ENCODE data around the gene DRC7. TPM values are rescaled to one million over a fixed set of nuclear protein-coding genes. Genes with fewer than 3 reads are reported as not detected.
A peak's percentile ranks its signal among the peaks of the same experiment; 100 is the strongest.

Gene DRC7
- total RNA-seq, 1 experiment from 2014 or later = not detected

- TF ChIP-seq ZNF219 (CRISPR knock-in tag; IDR thresholded peaks at IDR 0.05; ENCODE audit: borderline replicate concordance) = no peak
- no peak for TF ChIP-seq ZNF138 (CRISPR knock-in tag; conservative IDR thresholded peaks at IDR 0.05)
- no peak for TF ChIP-seq NFE2L1 (CRISPR knock-in tag; IDR thresholded peaks at IDR 0.05)
- TF ChIP-seq, protein P1, sequence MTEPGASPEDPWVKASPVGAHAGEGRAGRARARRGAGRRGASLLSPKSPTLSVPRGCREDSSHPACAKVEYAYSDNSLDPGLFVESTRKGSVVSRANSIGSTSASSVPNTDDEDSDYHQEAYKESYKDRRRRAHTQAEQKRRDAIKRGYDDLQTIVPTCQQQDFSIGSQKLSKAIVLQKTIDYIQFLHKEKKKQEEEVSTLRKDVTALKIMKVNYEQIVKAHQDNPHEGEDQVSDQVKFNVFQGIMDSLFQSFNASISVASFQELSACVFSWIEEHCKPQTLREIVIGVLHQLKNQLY (CRISPR knock-in tag; IDR thresholded peaks at IDR 0.05) = no peak
- no peak for TF ChIP-seq FOXJ3 (CRISPR knock-in tag; IDR thresholded peaks at IDR 0.05; ENCODE audit: borderline replicate concordance)
- TF ChIP-seq, protein P2, sequence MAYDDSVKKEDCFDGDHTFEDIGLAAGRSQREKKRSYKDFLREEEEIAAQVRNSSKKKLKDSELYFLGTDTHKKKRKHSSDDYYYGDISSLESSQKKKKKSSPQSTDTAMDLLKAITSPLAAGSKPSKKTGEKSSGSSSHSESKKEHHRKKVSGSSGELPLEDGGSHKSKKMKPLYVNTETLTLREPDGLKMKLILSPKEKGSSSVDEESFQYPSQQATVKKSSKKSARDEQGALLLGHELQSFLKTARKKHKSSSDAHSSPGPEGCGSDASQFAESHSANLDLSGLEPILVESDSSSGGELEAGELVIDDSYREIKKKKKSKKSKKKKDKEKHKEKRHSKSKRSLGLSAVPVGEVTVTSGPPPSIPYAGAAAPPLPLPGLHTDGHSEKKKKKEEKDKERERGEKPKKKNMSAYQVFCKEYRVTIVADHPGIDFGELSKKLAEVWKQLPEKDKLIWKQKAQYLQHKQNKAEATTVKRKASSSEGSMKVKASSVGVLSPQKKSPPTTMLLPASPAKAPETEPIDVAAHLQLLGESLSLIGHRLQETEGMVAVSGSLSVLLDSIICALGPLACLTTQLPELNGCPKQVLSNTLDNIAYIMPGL (CRISPR knock-in tag; IDR thresholded peaks at IDR 0.05) = peak; percentile 58; the same call in 1 of the 2 replicates
- TF ChIP-seq ZNF425 (CRISPR knock-in tag; conservative IDR thresholded peaks at IDR 0.05) = no peak
- no peak for TF ChIP-seq NR1H2 (CRISPR knock-in tag; IDR thresholded peaks at IDR 0.05)
- TF ChIP-seq, protein P3, sequence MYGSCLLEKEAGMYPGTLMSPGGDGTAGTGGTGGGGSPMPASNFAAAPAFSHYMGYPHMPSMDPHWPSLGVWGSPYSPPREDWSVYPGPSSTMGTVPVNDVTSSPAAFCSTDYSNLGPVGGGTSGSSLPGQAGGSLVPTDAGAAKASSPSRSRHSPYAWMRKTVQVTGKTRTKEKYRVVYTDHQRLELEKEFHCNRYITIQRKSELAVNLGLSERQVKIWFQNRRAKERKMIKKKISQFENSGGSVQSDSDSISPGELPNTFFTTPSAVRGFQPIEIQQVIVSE (CRISPR knock-in tag; IDR thresholded peaks at IDR 0.05; ENCODE audit: borderline replicate concordance) = no peak
- TF ChIP-seq FOXK1 (CRISPR knock-in tag; IDR thresholded peaks at IDR 0.05) = no peak
- no peak for TF ChIP-seq KAT7 (CRISPR knock-in tag; IDR thresholded peaks at IDR 0.05; ENCODE audit: borderline replicate concordance)
- TF ChIP-seq, protein P4, sequence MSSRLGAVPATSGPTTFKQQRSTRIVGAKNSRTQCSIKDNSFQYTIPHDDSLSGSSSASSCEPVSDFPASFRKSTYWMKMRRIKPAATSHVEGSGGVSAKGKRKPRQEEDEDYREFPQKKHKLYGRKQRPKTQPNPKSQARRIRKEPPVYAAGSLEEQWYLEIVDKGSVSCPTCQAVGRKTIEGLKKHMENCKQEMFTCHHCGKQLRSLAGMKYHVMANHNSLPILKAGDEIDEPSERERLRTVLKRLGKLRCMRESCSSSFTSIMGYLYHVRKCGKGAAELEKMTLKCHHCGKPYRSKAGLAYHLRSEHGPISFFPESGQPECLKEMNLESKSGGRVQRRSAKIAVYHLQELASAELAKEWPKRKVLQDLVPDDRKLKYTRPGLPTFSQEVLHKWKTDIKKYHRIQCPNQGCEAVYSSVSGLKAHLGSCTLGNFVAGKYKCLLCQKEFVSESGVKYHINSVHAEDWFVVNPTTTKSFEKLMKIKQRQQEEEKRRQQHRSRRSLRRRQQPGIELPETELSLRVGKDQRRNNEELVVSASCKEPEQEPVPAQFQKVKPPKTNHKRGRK (CRISPR knock-in tag; IDR thresholded peaks at IDR 0.05; ENCODE audit: borderline replicate concordance) = no peak
- TF ChIP-seq GRHL2 (CRISPR knock-in tag; IDR thresholded peaks at IDR 0.05; ENCODE audit: insufficient replicate concordance, severe bottlenecking) = no peak
- no peak for TF ChIP-seq JAZF1 (CRISPR knock-in tag; IDR thresholded peaks at IDR 0.05)
- TF ChIP-seq, protein P5, sequence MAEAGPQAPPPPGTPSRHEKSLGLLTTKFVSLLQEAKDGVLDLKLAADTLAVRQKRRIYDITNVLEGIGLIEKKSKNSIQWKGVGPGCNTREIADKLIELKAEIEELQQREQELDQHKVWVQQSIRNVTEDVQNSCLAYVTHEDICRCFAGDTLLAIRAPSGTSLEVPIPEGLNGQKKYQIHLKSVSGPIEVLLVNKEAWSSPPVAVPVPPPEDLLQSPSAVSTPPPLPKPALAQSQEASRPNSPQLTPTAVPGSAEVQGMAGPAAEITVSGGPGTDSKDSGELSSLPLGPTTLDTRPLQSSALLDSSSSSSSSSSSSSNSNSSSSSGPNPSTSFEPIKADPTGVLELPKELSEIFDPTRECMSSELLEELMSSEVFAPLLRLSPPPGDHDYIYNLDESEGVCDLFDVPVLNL (CRISPR knock-in tag; IDR thresholded peaks at IDR 0.05; ENCODE audit: borderline replicate concordance, low read depth) = no peak
- no peak for TF ChIP-seq ZBTB43 (CRISPR knock-in tag; IDR thresholded peaks at IDR 0.05)
- TF ChIP-seq GABPB1 (CRISPR knock-in tag; IDR thresholded peaks at IDR 0.05) = peak; percentile 39; the same call in 1 of the 2 replicates
- TF ChIP-seq ZNF671 (CRISPR knock-in tag; IDR thresholded peaks at IDR 0.05) = no peak
- TF ChIP-seq MYBL2 (CRISPR knock-in tag; IDR thresholded peaks at IDR 0.05) = 0 out of 2 replicates have a peak, but pooled peaks have one; percentile 71
- TF ChIP-seq, protein P6, sequence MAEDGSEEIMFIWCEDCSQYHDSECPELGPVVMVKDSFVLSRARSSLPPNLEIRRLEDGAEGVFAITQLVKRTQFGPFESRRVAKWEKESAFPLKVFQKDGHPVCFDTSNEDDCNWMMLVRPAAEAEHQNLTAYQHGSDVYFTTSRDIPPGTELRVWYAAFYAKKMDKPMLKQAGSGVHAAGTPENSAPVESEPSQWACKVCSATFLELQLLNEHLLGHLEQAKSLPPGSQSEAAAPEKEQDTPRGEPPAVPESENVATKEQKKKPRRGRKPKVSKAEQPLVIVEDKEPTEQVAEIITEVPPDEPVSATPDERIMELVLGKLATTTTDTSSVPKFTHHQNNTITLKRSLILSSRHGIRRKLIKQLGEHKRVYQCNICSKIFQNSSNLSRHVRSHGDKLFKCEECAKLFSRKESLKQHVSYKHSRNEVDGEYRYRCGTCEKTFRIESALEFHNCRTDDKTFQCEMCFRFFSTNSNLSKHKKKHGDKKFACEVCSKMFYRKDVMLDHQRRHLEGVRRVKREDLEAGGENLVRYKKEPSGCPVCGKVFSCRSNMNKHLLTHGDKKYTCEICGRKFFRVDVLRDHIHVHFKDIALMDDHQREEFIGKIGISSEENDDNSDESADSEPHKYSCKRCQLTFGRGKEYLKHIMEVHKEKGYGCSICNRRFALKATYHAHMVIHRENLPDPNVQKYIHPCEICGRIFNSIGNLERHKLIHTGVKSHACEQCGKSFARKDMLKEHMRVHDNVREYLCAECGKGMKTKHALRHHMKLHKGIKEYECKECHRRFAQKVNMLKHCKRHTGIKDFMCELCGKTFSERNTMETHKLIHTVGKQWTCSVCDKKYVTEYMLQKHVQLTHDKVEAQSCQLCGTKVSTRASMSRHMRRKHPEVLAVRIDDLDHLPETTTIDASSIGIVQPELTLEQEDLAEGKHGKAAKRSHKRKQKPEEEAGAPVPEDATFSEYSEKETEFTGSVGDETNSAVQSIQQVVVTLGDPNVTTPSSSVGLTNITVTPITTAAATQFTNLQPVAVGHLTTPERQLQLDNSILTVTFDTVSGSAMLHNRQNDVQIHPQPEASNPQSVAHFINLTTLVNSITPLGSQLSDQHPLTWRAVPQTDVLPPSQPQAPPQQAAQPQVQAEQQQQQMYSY (CRISPR knock-in tag; IDR thresholded peaks at IDR 0.05) = no peak
- TF ChIP-seq, protein P7, sequence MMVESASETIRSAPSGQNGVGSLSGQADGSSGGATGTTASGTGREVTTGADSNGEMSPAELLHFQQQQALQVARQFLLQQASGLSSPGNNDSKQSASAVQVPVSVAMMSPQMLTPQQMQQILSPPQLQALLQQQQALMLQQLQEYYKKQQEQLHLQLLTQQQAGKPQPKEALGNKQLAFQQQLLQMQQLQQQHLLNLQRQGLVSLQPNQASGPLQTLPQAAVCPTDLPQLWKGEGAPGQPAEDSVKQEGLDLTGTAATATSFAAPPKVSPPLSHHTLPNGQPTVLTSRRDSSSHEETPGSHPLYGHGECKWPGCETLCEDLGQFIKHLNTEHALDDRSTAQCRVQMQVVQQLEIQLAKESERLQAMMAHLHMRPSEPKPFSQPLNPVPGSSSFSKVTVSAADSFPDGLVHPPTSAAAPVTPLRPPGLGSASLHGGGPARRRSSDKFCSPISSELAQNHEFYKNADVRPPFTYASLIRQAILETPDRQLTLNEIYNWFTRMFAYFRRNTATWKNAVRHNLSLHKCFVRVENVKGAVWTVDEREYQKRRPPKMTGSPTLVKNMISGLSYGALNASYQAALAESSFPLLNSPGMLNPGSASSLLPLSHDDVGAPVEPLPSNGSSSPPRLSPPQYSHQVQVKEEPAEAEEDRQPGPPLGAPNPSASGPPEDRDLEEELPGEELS (CRISPR knock-in tag; IDR thresholded peaks at IDR 0.05) = peak; percentile 46; the same call in 1 of the 2 replicates
- no peak for TF ChIP-seq JUN (CRISPR knock-in tag; IDR thresholded peaks at IDR 0.05)
These were observed 40.5 kb downstream of the DRC7 start (continued) for GRCh38 chr16:57734925-57735754.

All from WTC11 (cell line).